HepG2 (cell line): ENCODE measurements around the gene CADM2. TPM values are rescaled to one million over a fixed set of nuclear protein-coding genes. Genes with fewer than 3 reads are reported as not detected.

Source experiments
- ATAC-seq: fragments of 200-7000 bp; cut with Tn5 transposase; 3 replicates; pipeline ENCODE4 v1.9.1; 2020; ENCODE audit warnings: mild to moderate bottlenecking, moderate library complexity
- BruUV-seq: library from RNA; stranded (reverse); fragments of 400-500 nt; replicated peaks from 2 replicates; lab custom pipeline; 2021; lab: Mats Ljungman, UMichigan
- CTCF ChIA-PET: fragments of 300-600 bp; formaldehyde crosslinking; extraction: SDS; loops from one replicate; lab custom pipeline; 2021; ENCODE audit warnings: low total read pairs, inconsistent platforms, low intra/inter-chr PET ratio; lab: Yijun Ruan, JAX
- POLR2A ChIA-PET: fragments of 350-600 bp; sonication (Branson Sonifier 250); formaldehyde crosslinking; loops from one replicate; lab custom pipeline; 2020; ENCODE audit warnings: antibody characterized with exemption, inconsistent platforms; lab: Yijun Ruan, JAX
- DNase-seq: peaks from one replicate; pipeline ENCODE4 v3.0.0-alpha.2; 2015; ENCODE audit warnings: low spot score
- FAIRE-seq: peaks from 3 replicates; lab custom pipeline; 2011; peaks lifted over from hg19 to GRCh38; lab: Jason Lieb, UNC
- H2AFZ ChIP-seq: one replicate; pipeline ENCODE4 v1.6.1; 2011; ENCODE audit warnings: low read length, inconsistent platforms
- H3K27ac ChIP-seq: fragments of 300-600 bp; 3 replicates; pipeline ENCODE4 v1.8.0; 2011; ENCODE audit warnings: mixed run types, mild to moderate bottlenecking, mixed read lengths, low read length, inconsistent platforms; ENCODE audit not compliant: insufficient read depth; ENCODE audit errors: extremely low read length
- H3K27me3 ChIP-seq, 2 experiments: fragments of 200-600 bp in 1 of 2; 2 replicates in 1 of 2; 3 replicates in 1 of 2; pipeline versions ENCODE4 v1.6.0 to v1.8.0; 2011; ENCODE audit warnings: low read length in 2 of 2, mild to moderate bottlenecking in 2 of 2, moderate library complexity in 2 of 2, inconsistent platforms in 1 of 2; ENCODE audit not compliant: insufficient read depth in 2 of 2, control insufficient read depth in 1 of 2
- H3K36me3 ChIP-seq, 2 experiments: fragments of 200-600 bp in 1 of 2; replicated peaks in 1 of 2; 2 replicates in 1 of 2; 3 replicates in 1 of 2; pipeline versions ENCODE4 v1.5.1 to v1.8.0; 2011; ENCODE audit warnings: low read length in 2 of 2, inconsistent platforms in 1 of 2; ENCODE audit not compliant: insufficient read depth in 2 of 2, control insufficient read depth in 1 of 2
- H3K4me1 ChIP-seq: 2 replicates; pipeline ENCODE4 v1.5.1; 2012; ENCODE audit warnings: low read length, inconsistent platforms; ENCODE audit not compliant: insufficient read depth
- H3K4me2 ChIP-seq: 2 replicates; pipeline ENCODE4 v1.6.0; 2011; ENCODE audit warnings: low read depth, low read length, inconsistent platforms
- H3K4me3 ChIP-seq, 3 experiments: fragments of 200-600 bp in 1 of 3; sonication (generic), shearing (Covaris generic) in 1 of 3; replicated peaks in 1 of 3; 2 replicates each; pipeline ENCODE4 v1.5.1; 2011 to 2016; ENCODE audit warnings: low read length in 3 of 3, inconsistent platforms in 2 of 3, low read depth in 2 of 3, mild to moderate bottlenecking in 2 of 3, control low read depth in 1 of 3, mixed read lengths in 1 of 3; ENCODE audit not compliant: insufficient read depth in 1 of 3
- H3K79me2 ChIP-seq: one replicate; pipeline ENCODE4 v1.6.1; 2011; ENCODE audit warnings: low read length, inconsistent platforms; ENCODE audit not compliant: insufficient read depth
- H3K9ac ChIP-seq: 2 replicates; pipeline ENCODE4 v1.6.0; 2011; ENCODE audit warnings: mild to moderate bottlenecking, low read depth, low read length, inconsistent platforms; ENCODE audit not compliant: insufficient read depth
- H3K9me3 ChIP-seq: 2 replicates; pipeline ENCODE4 v1.5.1; 2012; ENCODE audit warnings: mild to moderate bottlenecking, low read length
- H4K20me1 ChIP-seq: 2 replicates; pipeline ENCODE4 v1.6.0; 2011; ENCODE audit warnings: inconsistent platforms, mild to moderate bottlenecking, low read length, moderate library complexity; ENCODE audit not compliant: insufficient read depth
- ARNTL ChIP-seq: sonication (generic); formaldehyde crosslinking; IDR thresholded peaks from 2 replicates; pipeline ENCODE4 v1.4.0; 2020; ENCODE audit warnings: mild to moderate bottlenecking, missing genetic modification reagents
- CERS6 ChIP-seq: sonication (generic); formaldehyde crosslinking; IDR thresholded peaks from 2 replicates; pipeline ENCODE4 v1.5.0; 2020; ENCODE audit warnings: missing genetic modification reagents
- TCF12 ChIP-seq, 2 experiments: fragments of 450-650 bp in 1 of 2; sonication (generic) in 1 of 2; formaldehyde crosslinking in 1 of 2; IDR thresholded peaks; 2 replicates each; pipeline versions ENCODE4 v1.6.1 to v1.8.0; 2017 to 2022; ENCODE audit warnings: antibody characterized with exemption in 1 of 2, mild to moderate bottlenecking in 1 of 2, missing genetic modification reagents in 1 of 2, moderate library complexity in 1 of 2
- ZNF101 ChIP-seq: sonication (generic); formaldehyde crosslinking; IDR thresholded peaks from 2 replicates; pipeline ENCODE4 v1.4.0; 2020; ENCODE audit warnings: mild to moderate bottlenecking, low read depth, missing genetic modification reagents, borderline replicate concordance
- ZNF333 ChIP-seq: sonication (generic); formaldehyde crosslinking; IDR thresholded peaks from 2 replicates; pipeline ENCODE4 v1.4.0; 2020; ENCODE audit warnings: mild to moderate bottlenecking, missing genetic modification reagents, borderline replicate concordance
- ZNF503 ChIP-seq: sonication (generic); formaldehyde crosslinking; IDR thresholded peaks from 2 replicates; pipeline ENCODE4 v1.4.0; 2020; ENCODE audit warnings: missing genetic modification reagents
- ZNF558 ChIP-seq: sonication (generic); formaldehyde crosslinking; IDR thresholded peaks from 2 replicates; pipeline ENCODE4 v1.9.0; 2022; ENCODE audit warnings: mild to moderate bottlenecking, missing genetic modification reagents, borderline replicate concordance
- WGBS: methylation state at CpG from one replicate; pipeline ENCODE4 v1.1.6; 2017; ENCODE audit warnings: low lambda C conversion rate; 5-methylcytosine and 5-hydroxymethylcytosine counted together
- in situ Hi-C: cut with HindIII; loops from 2 replicates; pipeline ENCODE4 v1.10.0; 2017; ENCODE audit warnings: low pct_unique_long_range_greater_than_20kb; ENCODE audit not compliant: extremely low pct_ligation_motif_present
- intact Hi-C: fragments of 100-400 bp; cut with micrococcal nuclease; formaldehyde crosslinking; loops from one replicate; pipeline ENCODE4 v1.10.0; 2022; ENCODE audit not compliant: unreplicated experiment
- polyA plus RNA-seq, 8 experiments: library from polyadenylated mRNA; depleted of rRNA in 3 of 8; stranded (reverse) in 7 of 8; unstranded in 1 of 8; fragments of >200 nt; fragmentation: Illumina TruSeq in 4 of 8; extraction: Trizol in 4 of 8; gene quantifications; 2 replicates each; pipeline versions ENCODE4 v1.2.1 to v1.2.3, GENCODE V29; 2011 to 2016; ENCODE audit warnings: low read depth in 4 of 8, missing spikeins in 1 of 8, mixed read lengths in 1 of 8; ENCODE audit not compliant: insufficient read depth in 1 of 8
- total RNA-seq, 5 experiments: library from RNA; depleted of rRNA; stranded (reverse); fragments of >200 nt; fragmentation: Illumina TruSeq; extraction: Trizol; gene quantifications; 2 replicates each; pipeline ENCODE4 v1.2.3, GENCODE V29; 2016; ENCODE audit warnings: low read depth in 1 of 5

The CADM2 gene
- total and polyA plus RNA-seq, 2 of the 13 experiments (the other 11 are each of a cell fraction or from before 2014, with no cell fraction given): not detected

GRCh38 chr3:85481411-85482212 lies 522.8 kb downstream of the CADM2 start:
- H3K4me3 ChIP-seq: no peak overlapping the region
- H3K4me2 ChIP-seq: no peak overlapping the region
- no TSS peak for BruUV-seq
- FAIRE-seq (no peak), DNase-seq (no peak), ATAC-seq (no peak)
- no peaks in the 10 kb centered on the region for H3K4me1 ChIP-seq
- H2AFZ ChIP-seq: no peak overlapping the region
- ChIA-PET CTCF (no interaction called here), POLR2A (no interaction called here)
- H3K79me2 ChIP-seq: no peaks in the 10 kb centered on the region
- H3K27ac ChIP-seq: no peak overlapping the region
- WGBS: under 1% methylated on average over 5 of the region's 5 CpGs
- H3K27me3 ChIP-seq: no peaks in the 10 kb centered on the region
- H3K9ac ChIP-seq: no peak overlapping the region
- TF ChIP-seq ZNF558 (CRISPR knock-in tag): no peak
- no peak for TF ChIP-seq ZNF333 (CRISPR knock-in tag)
- no peak for TF ChIP-seq CERS6
- TF ChIP-seq TCF12 (IDR thresholded peaks at IDR 0.05): no peak
- TF ChIP-seq TCF12 (CRISPR knock-in tag; IDR thresholded peaks at IDR 0.05): no peak
- no peak for TF ChIP-seq ZNF503
- no peak for TF ChIP-seq ARNTL (CRISPR knock-in tag)
- TF ChIP-seq ZNF101 (CRISPR knock-in tag): no peak
- intact Hi-C loops: no loop called here
- no peaks in the 10 kb centered on the region for H3K9me3 ChIP-seq
- H3K36me3 ChIP-seq: no peaks in the 10 kb centered on the region
- no peaks in the 10 kb centered on the region for H4K20me1 ChIP-seq
- in situ Hi-C loops: no loop called here
